ENCODE results near the gene PPA1.

DNA sequence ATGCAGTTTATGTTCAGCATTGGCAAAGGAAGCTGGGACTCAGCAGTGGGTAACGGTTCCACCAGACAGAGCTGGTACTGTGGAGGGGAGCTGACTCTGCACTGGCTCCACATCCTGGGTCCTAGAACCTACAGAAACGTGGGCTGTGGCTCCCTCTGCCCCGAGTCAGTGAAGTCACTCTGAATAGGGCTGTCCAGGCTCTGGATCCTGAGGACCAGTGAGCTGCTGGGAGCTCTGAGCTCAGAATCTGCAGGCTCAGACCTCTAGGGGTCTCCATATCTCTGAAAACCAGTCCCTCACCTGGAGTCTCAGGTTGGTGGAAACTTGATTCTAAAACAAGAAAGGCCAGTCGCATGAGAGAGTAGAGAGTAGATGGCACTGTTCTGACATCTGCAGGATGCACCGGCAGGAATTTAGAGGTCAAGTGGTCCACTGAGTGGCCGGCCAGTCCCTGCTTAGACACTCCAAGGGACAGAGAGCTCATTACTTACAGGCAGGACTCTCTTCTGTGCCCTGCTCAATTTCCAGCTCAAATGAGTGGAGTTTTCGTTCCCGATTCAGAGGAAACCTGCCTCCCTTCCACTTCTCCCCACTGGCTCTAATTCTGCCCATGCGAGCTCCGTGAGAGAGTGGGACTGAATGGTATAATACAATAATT lies 31.9 kb upstream of the PPA1 start:
- TF ChIP-seq, protein P1, sequence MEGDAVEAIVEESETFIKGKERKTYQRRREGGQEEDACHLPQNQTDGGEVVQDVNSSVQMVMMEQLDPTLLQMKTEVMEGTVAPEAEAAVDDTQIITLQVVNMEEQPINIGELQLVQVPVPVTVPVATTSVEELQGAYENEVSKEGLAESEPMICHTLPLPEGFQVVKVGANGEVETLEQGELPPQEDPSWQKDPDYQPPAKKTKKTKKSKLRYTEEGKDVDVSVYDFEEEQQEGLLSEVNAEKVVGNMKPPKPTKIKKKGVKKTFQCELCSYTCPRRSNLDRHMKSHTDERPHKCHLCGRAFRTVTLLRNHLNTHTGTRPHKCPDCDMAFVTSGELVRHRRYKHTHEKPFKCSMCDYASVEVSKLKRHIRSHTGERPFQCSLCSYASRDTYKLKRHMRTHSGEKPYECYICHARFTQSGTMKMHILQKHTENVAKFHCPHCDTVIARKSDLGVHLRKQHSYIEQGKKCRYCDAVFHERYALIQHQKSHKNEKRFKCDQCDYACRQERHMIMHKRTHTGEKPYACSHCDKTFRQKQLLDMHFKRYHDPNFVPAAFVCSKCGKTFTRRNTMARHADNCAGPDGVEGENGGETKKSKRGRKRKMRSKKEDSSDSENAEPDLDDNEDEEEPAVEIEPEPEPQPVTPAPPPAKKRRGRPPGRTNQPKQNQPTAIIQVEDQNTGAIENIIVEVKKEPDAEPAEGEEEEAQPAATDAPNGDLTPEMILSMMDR (IDR thresholded peaks at IDR 0.05 in 8 of 11, conservative IDR thresholded peaks at IDR 0.05 in 3 of 11): no peak
- TF ChIP-seq POLR2AphosphoS5 (IDR thresholded peaks at IDR 0.05): no peak
- TF ChIP-seq POLR2A (IDR thresholded peaks at IDR 0.05): no peak

All from spleen (tissue), 7 donors.